CD8-positive, alpha-beta memory T cell (primary cell): Measurements from ENCODE around the gene KCTD4. TPM values are rescaled to one million over a fixed set of nuclear protein-coding genes. Genes with fewer than 3 reads are reported as not detected.

Source experiments
- polyA plus RNA-seq: library from polyadenylated mRNA; unstranded; fragments of 300-500 nt; fragmentation: Illumina TruSeq; gene quantifications from one replicate; pipeline ENCODE4 v1.2.3, GENCODE V29; 2021
- total RNA-seq, 2 experiments: library from RNA; stranded (reverse); gene quantifications; one replicate each; pipeline ENCODE4 v1.2.3, GENCODE V29; 2021

The KCTD4 gene
- total and polyA plus RNA-seq, 3 experiments from 2014 or later, result not detected

Other genes starting within 250 kb of the KCTD4 start
- gene NUFIP1, start 211.6 kb downstream of the KCTD4 start, total RNA-seq, result 10 to 100 TPM; 11.1 to 11.8 TPM
- gene NUFIP1, start 211.6 kb downstream of the KCTD4 start, polyA plus RNA-seq, result 4.0 TPM
- gene GPALPP1, start 211.5 kb downstream of the KCTD4 start, total RNA-seq, result 10 to 100 TPM; 26.6 to 29.8 TPM
- gene GPALPP1, start 211.5 kb downstream of the KCTD4 start, polyA plus RNA-seq, result 18.3 TPM
- gene GTF2F2, start 80.5 kb downstream of the KCTD4 start, total RNA-seq, result 10 to 100 TPM; 27.9 to 29.3 TPM
- gene GTF2F2, start 80.5 kb downstream of the KCTD4 start, polyA plus RNA-seq, result 10.4 TPM
- gene TPT1, start 140.1 kb upstream of the KCTD4 start, total RNA-seq, result 1,000 to 10,000 TPM; 3,313 to 3,378 TPM
- 2,788 TPM for gene TPT1, start 140.1 kb upstream of the KCTD4 start, polyA plus RNA-seq
- gene SLC25A30, start 217.3 kb upstream of the KCTD4 start, total RNA-seq, result 10 to 100 TPM; 27.2 to 29.8 TPM
- 1.7 TPM for gene SLC25A30, start 217.3 kb upstream of the KCTD4 start, polyA plus RNA-seq